ENCODE measurements around the gene PRDM10. TPM values are rescaled to one million over a fixed set of nuclear protein-coding genes. Genes with fewer than 3 reads are reported as not detected.

PRDM10 gene
- total RNA-seq, 8 experiments from 2014 or later: 4.1 to 12.3 (median 5.3) TPM

DNA sequence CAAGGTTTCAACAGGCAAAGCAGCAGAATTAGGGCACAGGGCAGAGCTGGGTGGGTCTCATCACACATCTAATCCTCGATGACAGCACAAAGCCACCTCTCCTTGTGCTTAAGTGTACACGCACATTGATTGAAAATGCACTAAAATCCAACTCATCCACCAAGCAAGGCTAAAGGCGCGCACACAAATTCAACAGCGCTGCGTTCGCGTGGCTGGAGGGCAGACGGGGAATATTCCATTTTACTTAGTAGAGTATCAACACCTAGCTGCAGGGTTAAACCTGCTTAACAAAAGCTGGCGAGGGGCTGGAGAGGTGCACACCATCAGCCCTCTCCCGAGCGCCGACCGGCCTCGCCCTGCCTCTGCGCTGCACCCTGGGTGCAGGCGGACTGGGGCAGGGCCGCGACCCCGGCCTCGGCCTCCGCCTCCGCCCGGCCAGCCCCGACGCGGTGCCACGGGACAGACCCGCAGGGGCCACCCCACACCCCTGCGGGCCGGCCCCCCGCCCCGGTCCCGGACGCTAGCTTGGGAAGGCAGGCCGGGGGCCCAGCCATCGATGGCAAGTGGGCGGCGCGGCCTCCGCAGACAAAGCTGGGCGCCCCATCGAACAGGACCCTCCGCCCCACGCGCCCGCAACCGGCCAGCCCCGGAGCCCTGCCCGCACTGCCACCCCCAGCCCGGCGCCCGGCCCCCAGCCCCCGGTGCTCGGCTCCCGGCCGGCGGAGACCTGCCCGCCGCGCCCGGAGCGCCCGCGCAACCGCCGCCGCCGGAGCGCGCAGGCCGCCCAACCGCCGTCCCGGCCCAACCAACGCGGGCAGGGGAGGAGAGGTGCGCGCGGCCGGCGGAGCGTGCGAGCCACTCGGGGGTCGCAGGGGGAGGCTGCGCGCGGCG, 929 bp downstream of the PRDM10 start:
- peak overlapping the region; percentile 52 to 92 (median 66) for H3K4me3 ChIP-seq
- WGBS, 10 experiments: 0 to 3% (median 0%) methylated on average over 1 to 8 of the region's 90 CpGs; no CpG with 5 or more reads in 5 of the 10 experiments
- peak; percentile 10 to 50 (median 40) for ATAC-seq (replicated peaks in 6 of 8)
- H3K4me1 ChIP-seq (replicated peaks in 1 of 2): peaks cover 0 to 8% of the 10 kb centered on the region in 2 donors
- H3K27ac ChIP-seq: peak overlapping the region; percentile 100
- in situ Hi-C loops (cut with MboI; ENCODE audit: low pct_unique_long_range_greater_than_20kb in 2 of 9, low sequenced_read_pairs in 9 of 9, unreplicated experiment in 9 of 9): no loop called here

DNA sequence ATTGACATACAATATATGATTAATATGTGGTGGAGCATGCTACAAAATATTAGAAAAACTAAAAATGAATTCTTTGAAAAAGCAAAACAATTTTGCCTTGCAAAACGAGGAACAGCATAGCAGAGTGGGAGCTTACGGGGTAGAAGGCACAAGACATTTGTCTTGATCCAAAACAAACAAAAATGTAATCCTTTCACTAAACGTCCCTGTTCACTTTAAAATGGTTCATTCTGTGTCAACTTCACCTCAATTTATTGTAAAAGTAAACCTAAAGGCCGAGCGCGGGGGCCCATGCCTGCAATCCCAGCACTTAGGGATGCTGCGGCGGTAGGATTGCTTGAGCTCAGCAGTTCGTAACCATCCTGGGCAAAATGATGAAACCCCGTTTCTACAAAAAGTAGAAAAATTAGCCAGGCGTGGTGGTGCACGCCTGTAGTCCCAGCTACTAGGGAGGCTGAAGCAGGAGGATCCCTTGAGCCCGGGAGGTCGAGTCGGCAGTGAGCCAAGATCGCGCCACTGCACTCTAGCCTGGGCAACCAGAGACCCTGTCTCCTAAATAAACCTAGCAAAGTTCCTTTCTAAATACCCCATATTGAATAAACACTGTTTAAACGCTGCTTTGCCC, 2.0 kb downstream of the PRDM10 start:
- H3K4me3 ChIP-seq: peak overlapping the region; percentile 52 to 92 (median 66)
- 61 to 92% (median 85%) methylated on average over 1 to 16 of the region's 18 CpGs for WGBS, 10 experiments
- H3K27ac ChIP-seq: no peak overlapping the region
- no peak for ATAC-seq (replicated peaks in 6 of 8)
- H3K4me1 ChIP-seq (replicated peaks in 1 of 2): peaks cover 0 to 8% of the 10 kb centered on the region in 2 donors
- in situ Hi-C loops (cut with MboI; ENCODE audit: low pct_unique_long_range_greater_than_20kb in 2 of 9, low sequenced_read_pairs in 9 of 9, unreplicated experiment in 9 of 9): no loop called here

DNA sequence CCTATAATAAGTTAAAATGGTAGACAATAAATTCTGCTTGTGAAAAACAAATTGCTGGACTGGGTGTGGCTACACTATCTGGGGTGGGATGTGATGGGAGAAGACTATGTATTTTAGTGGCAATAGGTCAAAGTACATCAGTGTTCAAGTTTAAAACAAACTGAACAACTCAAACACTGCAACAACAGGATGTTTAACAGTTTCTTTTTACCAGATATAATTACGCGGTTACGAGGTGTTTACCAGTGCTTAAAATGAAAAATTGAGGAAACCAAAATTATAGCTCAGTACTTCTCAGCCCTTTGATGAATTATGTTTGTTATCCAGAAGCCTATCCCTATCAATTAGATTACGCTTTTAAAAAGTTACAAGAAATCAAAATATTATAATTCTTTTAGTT, 3.2 kb downstream of the PRDM10 start:
- H3K4me3 ChIP-seq: no peak overlapping the region
- no peak overlapping the region for H3K27ac ChIP-seq
- peaks cover 0 to 8% of the 10 kb centered on the region in 2 donors for H3K4me1 ChIP-seq (replicated peaks in 1 of 2)
- in situ Hi-C loops (cut with MboI; ENCODE audit: low pct_unique_long_range_greater_than_20kb in 2 of 9, low sequenced_read_pairs in 9 of 9, unreplicated experiment in 9 of 9): no loop called here
- no peak for ATAC-seq (replicated peaks in 6 of 8)
- 83 to 100% (median 97%) methylated on average over 1 to 4 of the region's 4 CpGs for WGBS, 10 experiments

DNA sequence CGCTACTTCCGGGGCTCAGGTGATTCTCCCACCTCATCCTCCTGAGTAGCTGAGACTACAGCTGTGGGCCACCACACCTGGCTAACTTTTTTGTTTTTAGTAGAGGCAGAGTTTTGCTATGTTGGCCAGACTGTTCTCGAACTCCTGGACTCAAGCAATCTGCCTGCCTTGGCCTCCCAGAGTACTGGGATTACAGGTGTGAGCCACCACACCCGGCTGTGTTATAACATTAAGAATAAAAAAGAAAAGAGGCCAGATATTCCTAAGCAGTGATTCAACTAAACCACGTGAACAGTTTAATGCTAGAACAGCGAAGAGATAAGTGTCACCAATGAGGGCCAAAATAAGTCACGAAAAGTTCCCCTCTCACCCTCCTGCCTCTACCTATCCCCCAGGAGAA, 3.7 kb downstream of the PRDM10 start:
- no peak overlapping the region for H3K27ac ChIP-seq
- 93 to 100% (median 100%) methylated on average over 1 to 7 of the region's 7 CpGs; no CpG with 5 or more reads in 2 of the 10 experiments for WGBS, 10 experiments
- in situ Hi-C loops (cut with MboI; ENCODE audit: low pct_unique_long_range_greater_than_20kb in 2 of 9, low sequenced_read_pairs in 9 of 9, unreplicated experiment in 9 of 9): no loop called here
- no peak overlapping the region for H3K4me3 ChIP-seq
- peaks cover 0 to 6% of the 10 kb centered on the region in 2 donors for H3K4me1 ChIP-seq (replicated peaks in 1 of 2)
- no peak for ATAC-seq (replicated peaks in 6 of 8)

DNA sequence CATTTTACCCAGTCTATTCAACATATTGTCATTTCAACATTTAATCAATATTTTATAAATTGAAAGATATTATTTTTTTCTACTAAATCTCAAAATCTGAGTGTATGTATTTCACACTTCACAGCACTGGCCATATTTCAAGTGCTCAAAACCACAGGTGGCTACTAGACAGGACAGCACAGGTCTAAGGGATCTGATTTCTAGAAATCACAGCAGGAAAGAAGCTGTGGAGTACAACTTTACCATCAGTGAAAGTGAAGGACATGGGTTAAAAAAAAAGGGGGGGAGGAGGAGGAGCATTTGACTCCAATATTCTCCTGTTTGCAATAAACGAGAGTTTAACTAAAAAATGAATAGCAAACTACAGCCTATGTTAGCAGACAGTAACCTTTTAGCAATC, 4.5 kb downstream of the PRDM10 start:
- no peak overlapping the region for H3K4me3 ChIP-seq
- in situ Hi-C loops (cut with MboI; ENCODE audit: low pct_unique_long_range_greater_than_20kb in 2 of 9, low sequenced_read_pairs in 9 of 9, unreplicated experiment in 9 of 9): no loop called here
- 33 to 100% (median 71%) methylated on average over 1 of the region's 1 CpG; no CpG with 5 or more reads in 3 of the 10 experiments for WGBS, 10 experiments
- no peak overlapping the region for H3K27ac ChIP-seq
- peaks cover 0 to 4% of the 10 kb centered on the region in 2 donors for H3K4me1 ChIP-seq (replicated peaks in 1 of 2)
- no peak for ATAC-seq (replicated peaks in 6 of 8)

DNA sequence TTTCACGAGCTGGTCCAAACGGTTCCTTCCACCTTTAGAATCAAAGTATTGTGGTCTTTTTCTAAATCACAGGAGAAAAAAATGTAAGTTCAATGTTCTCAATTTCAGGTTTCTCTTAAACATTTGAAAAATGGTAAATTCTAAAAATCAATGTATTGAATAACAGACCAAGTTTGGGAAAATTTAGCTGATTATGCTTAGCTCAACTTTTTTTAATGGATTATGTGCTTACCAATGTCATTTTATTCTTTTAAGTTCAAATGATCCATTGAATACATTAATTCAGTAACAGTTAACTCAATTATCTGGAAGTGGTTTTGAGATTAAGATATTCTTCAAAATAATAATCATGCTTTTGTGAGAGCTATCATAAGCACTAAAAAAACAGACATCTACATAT, 5.1 kb downstream of the PRDM10 start:
- Histone ChIP-seq H3K27ac (no peak overlapping the region), H3K4me3 (no peak overlapping the region), H3K4me1 (replicated peaks in 1 of 2) (peaks cover 0 to 8% of the 10 kb centered on the region in 2 donors)
- 82 to 100% (median 94%) methylated on average over 2 of the region's 2 CpGs; no CpG with 5 or more reads in 3 of the 10 experiments for WGBS, 10 experiments
- in situ Hi-C loops (cut with MboI; ENCODE audit: low pct_unique_long_range_greater_than_20kb in 2 of 9, low sequenced_read_pairs in 9 of 9, unreplicated experiment in 9 of 9): no loop called here
- no peak for ATAC-seq (replicated peaks in 6 of 8)

DNA sequence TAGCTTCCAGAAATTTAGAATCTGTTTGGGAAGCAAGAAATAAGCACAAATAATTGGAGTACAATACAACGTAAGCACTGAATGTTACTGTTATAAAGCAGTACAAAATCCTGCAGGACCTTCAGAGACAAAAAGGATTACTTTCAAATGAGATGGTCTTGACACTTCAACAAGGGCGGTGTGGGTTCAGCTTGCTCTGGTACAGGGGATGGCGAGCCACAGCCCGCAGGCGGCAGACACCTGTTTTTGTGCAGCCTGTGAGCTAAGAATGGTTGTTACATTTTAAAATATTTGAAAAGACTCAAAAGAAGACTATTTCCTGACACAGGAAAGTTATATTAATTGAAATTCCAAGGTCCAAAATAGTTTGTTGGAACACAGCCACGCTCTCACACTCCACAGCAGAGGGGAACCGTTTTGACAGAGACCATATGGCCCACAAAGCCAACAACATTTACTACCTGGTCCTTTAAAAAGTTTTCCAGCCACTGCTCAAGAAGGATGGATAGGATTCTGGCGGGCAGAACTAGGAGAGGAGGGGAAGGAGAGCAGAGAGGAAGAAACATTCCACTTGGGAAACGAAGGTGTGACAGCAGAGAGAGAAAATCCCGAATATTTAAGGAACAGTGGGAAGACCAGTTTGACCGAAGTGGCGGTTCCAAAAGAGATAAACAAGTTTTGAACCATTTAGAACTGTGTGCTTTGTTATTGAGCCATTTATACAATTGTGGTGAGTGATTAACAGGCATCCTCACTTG, 6.3 kb downstream of the PRDM10 start:
- Histone ChIP-seq H3K27ac (no peak overlapping the region), H3K4me1 (replicated peaks in 1 of 2) (peaks cover 0 to 14% of the 10 kb centered on the region in 2 donors), H3K4me3 (no peak overlapping the region)
- no peak for ATAC-seq (replicated peaks in 6 of 8)
- 75 to 98% (median 91%) methylated on average over 4 to 12 of the region's 12 CpGs for whole genome bisulfite sequencing, 10 experiments
- in situ Hi-C loops (cut with MboI; ENCODE audit: low pct_unique_long_range_greater_than_20kb in 2 of 9, low sequenced_read_pairs in 9 of 9, unreplicated experiment in 9 of 9): no loop called here

DNA sequence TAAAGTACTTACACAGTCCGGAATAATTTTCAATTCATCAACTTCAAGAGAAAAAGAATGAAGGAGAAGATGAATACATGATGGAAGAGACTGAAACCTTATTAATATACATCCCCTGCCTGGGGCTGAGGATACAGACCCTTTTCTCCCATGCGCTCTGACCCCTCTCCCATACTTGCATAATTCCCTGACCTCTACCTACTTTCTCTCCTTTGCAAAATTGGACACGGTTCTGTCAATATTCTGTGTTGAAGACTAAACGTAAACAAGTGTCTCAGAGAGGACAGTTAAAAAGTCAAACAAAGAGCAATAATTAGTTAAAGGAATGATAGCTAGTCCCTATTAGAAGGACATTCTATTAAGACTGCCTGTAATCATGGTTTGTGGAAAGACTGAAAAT, 7.5 kb downstream of the PRDM10 start:
- H3K4me1 ChIP-seq (replicated peaks in 1 of 2): peaks cover 0 to 10% of the 10 kb centered on the region in 2 donors
- H3K27ac ChIP-seq: no peak overlapping the region
- 83 to 100% (median 96%) methylated on average over 1 to 4 of the region's 4 CpGs for WGBS, 10 experiments
- in situ Hi-C loops (cut with MboI; ENCODE audit: low pct_unique_long_range_greater_than_20kb in 2 of 9, low sequenced_read_pairs in 9 of 9, unreplicated experiment in 9 of 9): no loop called here
- ATAC-seq (replicated peaks in 6 of 8): no peak
- no peak overlapping the region for H3K4me3 ChIP-seq

DNA sequence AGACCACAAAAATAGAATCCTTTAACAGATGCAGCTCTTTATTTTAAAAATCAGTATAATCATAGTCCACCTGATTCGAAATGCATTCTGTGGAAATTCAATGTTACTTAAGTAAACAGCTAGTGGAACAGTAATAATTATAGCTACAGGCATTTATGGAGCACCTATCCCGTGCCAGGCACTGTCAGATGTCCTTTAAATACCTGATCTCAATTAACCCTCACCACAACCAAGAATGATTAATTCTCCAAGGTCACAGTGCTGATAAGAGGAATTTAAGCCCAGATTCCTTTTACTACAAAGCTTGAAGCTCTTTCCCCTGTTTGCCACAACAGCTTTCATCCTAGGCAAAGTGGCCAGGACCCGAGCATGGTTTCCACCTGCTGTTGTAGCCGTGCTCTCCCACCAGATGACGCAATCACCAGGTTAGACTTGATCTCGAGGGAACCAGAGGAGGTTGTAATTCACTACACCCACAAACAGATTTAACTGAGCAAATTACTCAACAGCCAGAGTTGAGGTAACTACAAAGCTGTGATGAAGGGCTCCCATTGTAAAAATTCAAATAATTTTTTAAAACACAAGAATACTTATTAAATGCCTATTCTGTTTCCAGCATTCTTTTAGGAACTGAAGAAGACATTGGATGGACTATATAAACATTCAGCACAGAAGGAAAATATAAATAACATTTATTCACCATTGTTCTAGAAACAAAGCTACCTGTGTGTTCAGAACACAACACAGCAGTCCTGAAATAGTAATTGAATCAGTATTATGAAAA, 10.3 kb downstream of the PRDM10 start:
- no peak overlapping the region for H3K4me3 ChIP-seq
- in situ Hi-C loops (cut with MboI; ENCODE audit: low pct_unique_long_range_greater_than_20kb in 2 of 9, low sequenced_read_pairs in 9 of 9, unreplicated experiment in 9 of 9): no loop called here
- H3K4me1 ChIP-seq (replicated peaks in 1 of 2): peaks cover 0 to 10% of the 10 kb centered on the region in 2 donors
- 27 to 100% (median 58%) methylated on average over 1 to 6 of the region's 6 CpGs; no CpG with 5 or more reads in 1 of the 10 experiments for WGBS, 10 experiments
- H3K27ac ChIP-seq: peak overlapping the region in 1 of 2 donors; percentile 15
- ATAC-seq (replicated peaks in 6 of 8): peak; percentile 35 to 78 (median 56)

DNA sequence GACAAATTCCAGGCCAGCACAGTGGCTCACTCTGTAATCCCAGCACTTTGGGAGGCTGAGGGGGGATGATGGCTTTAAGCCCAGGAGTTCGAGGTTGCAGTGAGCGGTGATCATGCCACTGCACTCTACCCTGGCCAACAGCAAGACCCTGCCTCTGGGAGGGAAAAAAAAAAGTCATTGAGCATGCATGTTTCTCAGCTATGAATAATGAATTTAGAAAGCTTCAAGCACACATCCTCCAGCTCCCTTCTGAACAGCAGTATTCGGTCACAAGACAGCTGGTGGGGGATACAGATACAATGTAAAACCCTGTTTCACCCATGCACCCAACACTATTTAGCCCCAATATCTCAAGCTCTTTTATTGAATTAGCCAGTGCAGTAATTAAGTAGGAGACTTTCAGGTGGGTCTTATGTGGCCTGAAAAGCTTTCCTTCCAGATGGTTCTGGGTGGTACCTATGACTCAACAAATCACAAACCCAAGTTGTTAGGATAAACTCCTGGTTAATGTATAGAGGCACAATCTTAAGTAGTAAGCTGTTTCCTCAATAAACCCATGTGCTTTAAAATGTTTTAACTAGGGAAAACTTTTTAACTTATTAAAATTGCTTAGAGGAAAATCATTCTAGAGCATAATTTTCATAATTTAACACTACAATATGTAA, 13.4 kb downstream of the PRDM10 start:
- no peak overlapping the region for H3K4me3 ChIP-seq
- H3K4me1 ChIP-seq (replicated peaks in 1 of 2): peaks cover 0 to 10% of the 10 kb centered on the region in 2 donors
- ATAC-seq (replicated peaks in 6 of 8): peak in 4 of 8 experiments; percentile 36 to 82 (median 72)
- WGBS, 10 experiments: 0 to 100% (median 90%) methylated on average over 1 to 3 of the region's 3 CpGs; no CpG with 5 or more reads in 2 of the 10 experiments
- in situ Hi-C loops (cut with MboI; ENCODE audit: low pct_unique_long_range_greater_than_20kb in 2 of 9, low sequenced_read_pairs in 9 of 9, unreplicated experiment in 9 of 9): no loop called here
- no peak overlapping the region for H3K27ac ChIP-seq

DNA sequence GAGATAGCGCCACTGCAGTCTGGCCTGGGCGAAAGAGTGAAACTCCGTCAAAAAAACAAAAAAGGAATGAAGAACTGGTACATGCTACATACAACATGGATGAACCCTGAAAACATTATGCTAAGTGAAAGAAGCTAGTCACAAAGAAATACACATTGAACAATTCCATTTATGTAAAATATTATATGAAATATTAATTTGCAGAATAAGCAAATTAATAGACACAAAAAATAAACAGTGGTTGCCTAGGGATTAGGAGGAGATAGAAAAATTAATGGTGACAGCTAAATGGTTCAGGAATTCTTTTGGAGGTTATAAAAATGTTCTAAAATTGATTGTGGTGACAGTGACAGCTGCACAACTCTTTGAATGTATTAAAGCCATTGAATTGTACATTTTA, 14.7 kb downstream of the PRDM10 start:
- ATAC-seq (replicated peaks in 6 of 8): no peak
- in situ Hi-C loops (cut with MboI; ENCODE audit: low pct_unique_long_range_greater_than_20kb in 2 of 9, low sequenced_read_pairs in 9 of 9, unreplicated experiment in 9 of 9): no loop called here
- 50 to 100% (median 100%) methylated on average over 1 to 3 of the region's 3 CpGs; no CpG with 5 or more reads in 2 of the 10 experiments for WGBS, 10 experiments
- H3K4me1 ChIP-seq (replicated peaks in 1 of 2): peaks cover 0 to 10% of the 10 kb centered on the region in 2 donors
- no peak overlapping the region for H3K4me3 ChIP-seq
- H3K27ac ChIP-seq: no peak overlapping the region

DNA sequence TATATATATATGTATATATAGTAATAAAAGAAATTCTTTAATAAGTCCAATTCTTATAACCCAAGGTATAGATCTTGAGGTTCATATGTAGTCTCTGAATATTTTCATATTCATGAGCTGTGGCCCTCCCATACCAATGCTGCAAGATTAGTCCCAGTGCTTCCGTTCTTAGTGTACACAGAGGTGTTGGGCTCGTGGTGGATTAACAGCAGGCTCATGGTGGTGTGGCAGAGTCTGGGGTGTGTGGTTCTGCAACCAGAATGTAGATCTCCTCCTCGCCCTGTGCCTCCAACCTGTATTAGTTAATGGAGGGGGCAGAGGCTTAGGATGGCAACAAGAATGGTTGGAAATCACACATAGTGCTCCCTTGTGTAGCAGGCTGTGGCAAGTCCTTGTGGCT, 16.8 kb downstream of the PRDM10 start:
- Histone ChIP-seq H3K4me3 (no peak overlapping the region), H3K27ac (no peak overlapping the region), H3K4me1 (replicated peaks in 1 of 2) (no peaks in the 10 kb centered on the region)
- in situ Hi-C loops (cut with MboI; ENCODE audit: low pct_unique_long_range_greater_than_20kb in 2 of 9, low sequenced_read_pairs in 9 of 9, unreplicated experiment in 9 of 9): no loop called here
- ATAC-seq (replicated peaks in 6 of 8): peak in 1 of 8 experiments; percentile 27
- 60 to 100% (median 100%) methylated on average over 1 of the region's 3 CpGs; no CpG with 5 or more reads in 7 of the 10 experiments for WGBS, 10 experiments
